KMS-11 (cell line): ENCODE data around the gene FAM111A.

ENCODE experiments used
- H2AFZ ChIP-seq: fragments of 200-600 bp; sonication (generic); 2 replicates; pipeline ENCODE4 v1.6.1; 2016; ENCODE audit warnings: antibody characterized with exemption, mixed run types, low read depth
- H3K27ac ChIP-seq: fragments of 200-600 bp; sonication (generic); 2 replicates; pipeline ENCODE4 v1.6.1; 2016; ENCODE audit warnings: mild to moderate bottlenecking, mixed run types
- H3K27me3 ChIP-seq: fragments of 200-600 bp; sonication (generic); 2 replicates; pipeline ENCODE4 v1.6.1; 2017; ENCODE audit warnings: mild to moderate bottlenecking, low read depth, mixed run types, moderate library complexity; ENCODE audit not compliant: insufficient read depth
- H3K36me3 ChIP-seq: fragments of 200-600 bp; sonication (generic); 2 replicates; pipeline ENCODE4 v1.6.1; 2017; ENCODE audit warnings: mild to moderate bottlenecking, mixed run types; ENCODE audit not compliant: insufficient read depth
- H3K4me1 ChIP-seq: fragments of 200-600 bp; sonication (generic); 2 replicates; pipeline ENCODE4 v1.6.1; 2016; ENCODE audit warnings: mild to moderate bottlenecking, low read depth, mixed run types; ENCODE audit not compliant: poor library complexity, severe bottlenecking
- H3K4me2 ChIP-seq: fragments of 200-600 bp; sonication (generic); 2 replicates; pipeline ENCODE4 v1.7.0; 2016; ENCODE audit warnings: mild to moderate bottlenecking, mixed run types
- H3K4me3 ChIP-seq: fragments of 200-600 bp; sonication (generic); IDR thresholded peaks from 2 replicates; pipeline ENCODE4 v1.6.1; 2017; ENCODE audit warnings: low read depth, low read length, mixed read lengths; ENCODE audit not compliant: insufficient read depth
- H3K79me2 ChIP-seq: fragments of 200-600 bp; sonication (generic); 2 replicates; pipeline ENCODE4 v1.6.1; 2016; ENCODE audit warnings: low read depth, mixed run types; ENCODE audit not compliant: insufficient read depth
- H3K9ac ChIP-seq: fragments of 200-600 bp; sonication (generic); 2 replicates; pipeline ENCODE4 v1.6.1; 2016; ENCODE audit warnings: mild to moderate bottlenecking, mixed run types
- H4K20me1 ChIP-seq: fragments of 200-600 bp; sonication (generic); 2 replicates; pipeline ENCODE4 v1.6.1; 2016; ENCODE audit warnings: mild to moderate bottlenecking, mixed run types; ENCODE audit not compliant: insufficient read depth
- TF ChIP-seq, protein P1 (sequence below): fragments of 200-600 bp; sonication (generic); conservative IDR thresholded peaks from 2 replicates; pipeline ENCODE4 v1.6.1; 2017; ENCODE audit warnings: low read depth, mild to moderate bottlenecking, antibody characterized with exemption, low read length, moderate library complexity, mixed read lengths

FAM111A gene

DNA sequence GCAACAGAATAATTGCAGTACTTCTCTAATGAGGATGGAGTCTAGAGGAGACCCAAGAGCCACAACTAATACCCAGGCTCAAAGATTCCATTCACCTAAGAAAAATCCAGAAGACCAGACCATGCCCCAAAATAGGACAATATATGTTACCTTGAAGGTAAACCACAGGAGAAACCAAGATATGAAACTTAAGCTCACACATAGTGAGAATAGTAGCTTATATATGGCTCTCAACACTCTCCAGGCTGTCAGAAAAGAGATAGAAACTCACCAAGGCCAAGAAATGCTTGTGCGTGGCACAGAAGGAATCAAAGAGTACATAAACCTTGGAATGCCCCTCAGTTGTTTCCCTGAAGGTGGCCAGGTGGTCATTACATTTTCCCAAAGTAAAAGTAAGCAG, 9.1 kb downstream of the FAM111A start:
- H3K4me3 ChIP-seq, result no peak overlapping the region
- peak overlapping the region; percentile 46; the same call in 1 of the 2 replicates for H3K27ac ChIP-seq
- H3K79me2 ChIP-seq, result peaks cover 10% of the 10 kb centered on the region
- 0 out of 2 replicates have a peak, but pooled peaks cover 4% of the 10 kb centered on the region for H4K20me1 ChIP-seq
- no peak overlapping the region for H3K9ac ChIP-seq
- H3K4me1 ChIP-seq, result peaks cover 51% of the 10 kb centered on the region
- no peaks in the 10 kb centered on the region for H3K36me3 ChIP-seq
- TF ChIP-seq, protein P1, sequence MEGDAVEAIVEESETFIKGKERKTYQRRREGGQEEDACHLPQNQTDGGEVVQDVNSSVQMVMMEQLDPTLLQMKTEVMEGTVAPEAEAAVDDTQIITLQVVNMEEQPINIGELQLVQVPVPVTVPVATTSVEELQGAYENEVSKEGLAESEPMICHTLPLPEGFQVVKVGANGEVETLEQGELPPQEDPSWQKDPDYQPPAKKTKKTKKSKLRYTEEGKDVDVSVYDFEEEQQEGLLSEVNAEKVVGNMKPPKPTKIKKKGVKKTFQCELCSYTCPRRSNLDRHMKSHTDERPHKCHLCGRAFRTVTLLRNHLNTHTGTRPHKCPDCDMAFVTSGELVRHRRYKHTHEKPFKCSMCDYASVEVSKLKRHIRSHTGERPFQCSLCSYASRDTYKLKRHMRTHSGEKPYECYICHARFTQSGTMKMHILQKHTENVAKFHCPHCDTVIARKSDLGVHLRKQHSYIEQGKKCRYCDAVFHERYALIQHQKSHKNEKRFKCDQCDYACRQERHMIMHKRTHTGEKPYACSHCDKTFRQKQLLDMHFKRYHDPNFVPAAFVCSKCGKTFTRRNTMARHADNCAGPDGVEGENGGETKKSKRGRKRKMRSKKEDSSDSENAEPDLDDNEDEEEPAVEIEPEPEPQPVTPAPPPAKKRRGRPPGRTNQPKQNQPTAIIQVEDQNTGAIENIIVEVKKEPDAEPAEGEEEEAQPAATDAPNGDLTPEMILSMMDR, result no peak
- H2AFZ ChIP-seq, result no peak overlapping the region
- peak overlapping the region; percentile 53 for H3K4me2 ChIP-seq
- H3K27me3 ChIP-seq, result no peaks in the 10 kb centered on the region

DNA sequence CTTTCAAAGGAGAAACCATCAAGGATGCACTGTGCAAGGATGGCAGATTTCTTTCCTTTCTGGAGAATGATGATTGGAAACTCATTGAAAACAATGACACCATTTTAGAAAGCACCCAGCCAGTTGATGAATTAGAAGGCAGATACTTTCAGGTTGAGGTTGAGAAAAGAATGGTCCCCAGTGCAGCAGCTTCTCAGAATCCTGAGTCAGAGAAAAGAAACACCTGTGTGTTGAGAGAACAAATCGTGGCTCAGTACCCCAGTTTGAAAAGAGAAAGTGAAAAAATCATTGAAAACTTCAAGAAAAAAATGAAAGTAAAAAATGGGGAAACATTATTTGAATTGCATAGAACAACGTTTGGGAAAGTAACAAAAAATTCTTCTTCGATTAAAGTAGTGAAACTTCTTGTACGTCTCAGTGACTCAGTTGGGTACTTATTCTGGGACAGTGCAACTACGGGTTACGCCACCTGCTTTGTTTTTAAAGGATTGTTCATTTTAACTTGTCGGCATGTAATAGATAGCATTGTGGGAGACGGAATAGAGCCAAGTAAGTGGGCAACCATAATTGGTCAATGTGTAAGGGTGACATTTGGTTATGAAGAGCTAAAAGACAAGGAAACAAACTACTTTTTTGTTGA, 9.8 kb downstream of the FAM111A start:
- no peak overlapping the region for H3K4me3 ChIP-seq
- H3K27me3 ChIP-seq, result no peaks in the 10 kb centered on the region
- peaks cover 44% of the 10 kb centered on the region for H3K4me1 ChIP-seq
- H3K36me3 ChIP-seq, result no peaks in the 10 kb centered on the region
- H3K27ac ChIP-seq, result peak overlapping the region; percentile 46; the same call in 1 of the 2 replicates
- H2AFZ ChIP-seq, result no peak overlapping the region
- 0 out of 2 replicates have a peak, but pooled peaks cover 4% of the 10 kb centered on the region for H4K20me1 ChIP-seq
- H3K4me2 ChIP-seq, result peak overlapping the region; percentile 53
- no peak overlapping the region for H3K9ac ChIP-seq
- peaks cover 3% of the 10 kb centered on the region; the same call in 1 of the 2 replicates for H3K79me2 ChIP-seq
- TF ChIP-seq, protein P1, result no peak

DNA sequence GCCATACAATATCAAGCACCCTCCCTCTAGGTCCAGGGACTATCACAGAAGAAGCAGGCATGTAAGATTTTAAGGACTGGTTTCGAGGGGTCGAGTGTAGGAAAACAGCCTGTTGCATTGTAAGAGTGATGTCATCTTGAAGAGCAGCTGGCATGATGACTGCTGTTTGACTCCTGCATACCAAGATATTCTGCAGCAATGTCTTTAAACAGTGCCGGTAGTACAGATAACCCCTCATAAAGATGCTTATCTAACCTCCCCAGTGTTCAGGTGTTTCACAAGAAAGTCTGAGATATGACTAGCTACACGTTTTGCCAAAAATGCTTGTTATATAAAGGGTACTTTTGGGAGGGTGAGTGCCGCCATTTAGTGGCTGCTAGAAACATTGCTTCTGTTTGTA, 12.0 kb downstream of the FAM111A start:
- TF ChIP-seq, protein P1, result no peak
- Histone ChIP-seq H3K4me2 (no peak overlapping the region), H2AFZ (no peak overlapping the region), H3K4me3 (no peak overlapping the region), H3K9ac (no peak overlapping the region), H4K20me1 (0 out of 2 replicates have a peak, but pooled peaks cover 4% of the 10 kb centered on the region), H3K27me3 (no peaks in the 10 kb centered on the region), H3K27ac (no peak overlapping the region), H3K36me3 (no peaks in the 10 kb centered on the region), H3K79me2 (no peaks in the 10 kb centered on the region), H3K4me1 (peaks cover 45% of the 10 kb centered on the region)

DNA sequence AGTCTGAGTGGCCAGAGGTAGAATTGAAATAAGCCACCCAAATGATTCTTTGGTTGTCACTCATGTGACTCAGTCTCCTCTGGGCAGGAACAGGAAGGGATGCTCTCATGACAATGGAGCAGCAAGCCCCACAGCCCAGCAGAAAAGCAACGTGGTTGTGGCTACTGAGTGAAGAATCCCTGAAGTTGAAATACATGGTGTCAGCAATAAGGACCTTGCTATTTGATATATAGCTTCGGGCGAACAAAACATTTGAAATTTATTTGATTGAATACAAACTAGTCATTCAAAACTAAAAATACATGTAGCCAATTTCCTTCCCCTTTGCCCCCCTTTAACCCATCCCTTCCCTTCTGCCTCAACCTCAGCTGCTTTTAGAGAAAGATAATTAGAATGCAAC, 14.8 kb downstream of the FAM111A start:
- Histone ChIP-seq H3K4me1 (peaks cover 17% of the 10 kb centered on the region), H3K4me3 (no peak overlapping the region), H2AFZ (no peak overlapping the region), H3K36me3 (no peaks in the 10 kb centered on the region), H3K79me2 (no peaks in the 10 kb centered on the region), H3K27ac (no peak overlapping the region), H3K9ac (no peak overlapping the region), H4K20me1 (no peaks in the 10 kb centered on the region), H3K27me3 (no peaks in the 10 kb centered on the region), H3K4me2 (no peak overlapping the region)
- TF ChIP-seq, protein P1, result no peak
